GM19397 (cell line): ENCODE data around the gene ELMO3.

Experiments
- ATAC-seq: cut with Tn5 transposase; IDR thresholded peaks from one replicate; pipeline ENCODE4 v1.9.1; 2021; ENCODE audit warnings: mild to moderate bottlenecking, moderate library complexity; ENCODE audit not compliant: unreplicated experiment

The ELMO3 gene, protein sequence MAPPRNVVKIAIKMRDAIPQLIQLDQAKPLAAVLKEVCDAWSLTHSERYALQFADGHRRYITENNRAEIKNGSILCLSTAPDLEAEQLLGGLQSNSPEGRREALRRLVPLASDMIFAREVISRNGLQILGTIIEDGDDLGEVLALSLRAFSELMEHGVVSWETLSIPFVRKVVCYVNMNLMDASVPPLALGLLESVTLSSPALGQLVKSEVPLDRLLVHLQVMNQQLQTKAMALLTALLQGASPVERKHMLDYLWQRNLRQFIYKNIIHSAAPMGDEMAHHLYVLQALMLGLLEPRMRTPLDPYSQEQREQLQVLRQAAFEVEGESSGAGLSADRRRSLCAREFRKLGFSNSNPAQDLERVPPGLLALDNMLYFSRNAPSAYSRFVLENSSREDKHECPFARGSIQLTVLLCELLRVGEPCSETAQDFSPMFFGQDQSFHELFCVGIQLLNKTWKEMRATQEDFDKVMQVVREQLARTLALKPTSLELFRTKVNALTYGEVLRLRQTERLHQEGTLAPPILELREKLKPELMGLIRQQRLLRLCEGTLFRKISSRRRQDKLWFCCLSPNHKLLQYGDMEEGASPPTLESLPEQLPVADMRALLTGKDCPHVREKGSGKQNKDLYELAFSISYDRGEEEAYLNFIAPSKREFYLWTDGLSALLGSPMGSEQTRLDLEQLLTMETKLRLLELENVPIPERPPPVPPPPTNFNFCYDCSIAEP

DNA sequence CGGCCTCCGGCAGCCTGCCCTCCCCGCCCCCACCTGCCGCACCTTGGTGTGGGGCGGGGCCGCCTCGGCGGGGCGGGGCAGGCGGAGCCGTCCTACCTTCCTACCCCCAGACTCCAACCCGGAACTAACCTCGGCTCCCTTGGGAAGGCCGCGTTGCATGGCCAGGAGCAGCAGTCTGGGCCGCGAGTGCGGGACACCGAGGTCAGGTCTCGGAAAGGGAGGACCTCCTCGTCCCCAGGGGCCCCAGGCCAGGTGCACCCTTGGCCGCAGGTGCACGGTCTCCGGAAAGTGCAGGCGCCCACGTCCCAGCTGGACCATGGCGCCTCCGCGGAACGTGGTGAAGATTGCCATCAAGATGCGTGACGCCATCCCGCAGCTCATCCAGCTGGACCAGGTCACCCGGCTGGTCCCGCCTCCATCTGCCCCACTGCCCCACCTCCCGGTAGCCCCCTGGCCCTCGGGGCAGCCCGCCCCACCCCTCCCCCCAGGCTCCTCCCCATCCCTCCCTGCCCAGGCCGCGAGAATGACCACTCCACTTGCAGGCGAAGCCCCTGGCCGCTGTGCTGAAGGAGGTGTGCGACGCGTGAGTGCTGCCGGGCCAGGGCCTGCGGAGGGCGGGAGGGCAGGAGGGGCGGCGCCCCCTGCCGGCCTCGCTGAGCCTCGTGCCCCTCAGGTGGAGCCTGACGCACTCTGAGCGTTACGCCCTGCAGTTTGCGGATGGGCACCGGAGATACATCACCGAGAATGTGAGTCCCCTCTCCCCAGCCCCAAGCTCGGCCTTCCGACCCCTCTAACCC, at the start of gene ELMO3:
ELMO3 (plus strand) TSS at position 121 of the 797 bp plus-strand sequence; CDS start at position 317, 196 bp downstream.
- no peak for ATAC-seq

- no peak for ATAC-seq
These were observed 49.5 kb upstream of the ELMO3 start for GRCh38 chr16:67149276-67150046.

GRCh38 chr16:67150047-67150832, 48.7 kb upstream of the ELMO3 start:
- ATAC-seq, result peak; percentile 34

DNA sequence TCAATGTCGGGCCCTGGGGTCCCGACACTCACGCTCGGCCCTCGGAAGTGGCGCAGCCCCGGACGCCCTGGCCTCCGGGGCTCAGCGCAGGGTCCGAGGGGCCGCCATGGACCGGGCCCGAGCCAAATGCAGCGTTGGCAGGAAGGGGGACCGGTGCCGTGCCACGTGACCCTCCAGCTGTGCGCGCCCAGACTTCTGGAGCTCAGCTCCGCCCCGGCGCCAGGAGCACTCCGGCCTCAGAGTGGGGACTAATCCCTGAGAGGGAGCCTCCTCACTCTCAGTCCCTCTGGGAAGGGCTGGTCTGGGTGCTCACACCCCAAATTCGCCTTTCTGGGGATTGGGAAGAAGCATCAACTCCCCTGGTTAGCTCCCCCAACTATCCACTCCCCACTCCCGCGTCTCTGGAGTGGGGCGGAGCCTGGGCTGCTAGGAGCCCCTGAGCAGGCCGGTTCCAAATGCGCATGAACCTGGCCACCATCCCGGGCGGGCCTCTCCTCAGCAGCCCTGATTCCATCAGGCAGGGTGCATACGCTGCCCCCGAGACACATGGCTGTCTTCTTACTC, 48.0 kb upstream of the ELMO3 start, which contains the start of gene B3GNT9:
B3GNT9 (minus strand) TSS at position 166 of the 564 bp plus-strand sequence. CDS start 513 bp downstream, outside the sequence.
- ATAC-seq, result peak; percentile 40

GRCh38 chr16:67151431-67152097, 47.4 kb upstream of the ELMO3 start:
- no peak for ATAC-seq

DNA sequence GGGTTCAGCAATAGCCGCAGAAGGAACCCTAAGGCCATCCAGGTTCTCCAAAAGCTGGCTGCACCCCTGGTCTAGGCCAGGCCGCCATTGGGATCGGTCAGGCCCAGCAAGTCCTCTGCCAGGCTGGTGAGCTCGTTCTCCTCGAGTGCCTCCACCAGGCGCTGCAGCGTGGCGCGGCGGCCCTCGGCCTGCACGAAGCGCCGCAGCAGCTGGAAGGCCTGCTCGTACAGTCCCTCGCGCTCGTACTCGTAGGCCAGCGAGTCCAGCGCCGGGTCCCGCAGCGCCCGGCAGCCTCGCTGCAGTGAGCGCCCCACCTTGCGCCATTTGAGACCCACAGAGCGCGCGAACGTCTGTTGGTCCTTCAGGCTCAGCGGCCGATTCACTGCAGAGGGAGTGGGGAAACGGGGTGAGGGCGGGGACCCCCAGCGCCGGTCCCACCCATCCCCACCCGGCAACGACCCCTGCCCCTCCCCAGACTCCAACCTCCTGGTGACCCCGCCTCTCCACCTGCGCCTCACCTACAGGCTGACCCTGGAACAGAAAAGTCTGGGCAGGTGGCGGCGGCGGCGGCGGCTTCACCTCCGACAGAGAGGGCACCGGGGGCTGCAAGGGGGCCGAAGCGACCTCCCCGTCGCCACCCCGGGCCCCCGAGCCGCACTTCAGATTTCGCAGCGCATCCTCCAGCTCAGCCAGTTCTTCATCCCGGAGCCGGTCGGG, 44.2 kb upstream of the ELMO3 start:
- no peak for ATAC-seq

- ATAC-seq, result peak; percentile 30
These were observed 43.4 kb upstream of the ELMO3 start for GRCh38 chr16:67155295-67156142.

GRCh38 chr16:67156143-67156844, 42.6 kb upstream of the ELMO3 start:
- no peak for ATAC-seq

DNA sequence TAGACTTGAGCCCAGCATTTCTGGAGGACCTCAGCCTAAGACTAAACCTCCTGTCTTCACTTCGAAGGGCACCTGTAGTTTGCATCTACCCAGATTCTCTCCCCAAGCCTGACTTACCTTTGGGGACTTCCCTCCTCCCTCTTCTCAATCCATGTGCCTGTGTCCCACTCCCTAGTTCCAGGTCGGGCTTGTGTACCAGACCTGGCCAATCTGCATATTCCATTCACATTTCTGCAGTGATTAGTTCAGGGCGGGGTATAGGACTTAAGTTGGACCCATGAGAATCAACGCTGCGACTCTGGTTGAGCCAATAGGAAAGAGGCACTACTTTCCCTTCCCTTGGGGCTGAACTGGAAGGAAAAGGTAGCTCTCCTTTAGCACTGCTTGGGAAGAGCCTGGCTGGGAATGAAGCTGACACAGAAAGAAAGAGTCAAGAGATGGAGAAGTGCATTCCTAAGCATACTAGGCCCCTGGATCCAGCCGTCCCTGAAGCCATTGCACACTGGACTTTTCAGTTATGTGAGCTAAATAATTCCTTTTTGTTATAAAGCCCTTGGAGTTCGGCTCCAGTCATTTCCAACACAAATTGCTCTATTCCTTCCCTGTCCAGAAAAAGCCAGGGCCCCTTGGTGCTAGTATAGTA, 41.7 kb upstream of the ELMO3 start:
- ATAC-seq, result no peak

GRCh38 chr16:67157892-67158635, 40.9 kb upstream of the ELMO3 start:
- ATAC-seq, result no peak

GRCh38 chr16:67158637-67159600, 40.0 kb upstream of the ELMO3 start:
- peak; percentile 33 for ATAC-seq

DNA sequence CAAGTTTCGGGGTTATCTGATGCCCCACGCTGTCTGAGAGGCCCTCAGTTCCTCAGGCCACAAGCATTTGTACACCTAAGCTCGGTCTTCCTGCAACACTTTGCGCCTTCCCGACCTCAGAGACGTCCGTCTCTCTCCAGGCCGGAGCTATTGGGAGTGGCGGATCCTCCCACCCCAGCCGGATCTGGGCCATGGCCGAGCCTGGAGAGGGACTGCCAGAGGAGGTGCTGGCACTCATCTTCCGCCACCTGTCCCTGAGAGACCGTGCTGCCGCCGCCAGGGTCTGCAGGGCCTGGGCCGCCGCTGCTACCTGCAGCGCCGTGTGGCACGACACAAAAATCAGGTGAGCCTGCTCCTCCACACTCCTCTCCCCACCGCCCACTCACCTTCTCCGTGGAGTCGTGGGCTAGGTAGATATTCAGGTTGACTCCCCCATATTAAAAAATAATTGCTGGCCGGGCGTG, 37.3 kb upstream of the ELMO3 start:
- ATAC-seq, result no peak

- ATAC-seq, result no peak
These were observed 36.3 kb upstream of the ELMO3 start for GRCh38 chr16:67162506-67163163.
